GM18508 (cell line): Measurements from ENCODE around the gene IL20RA.

ENCODE experiments used
- ATAC-seq: cut with Tn5 transposase; IDR thresholded peaks from one replicate; pipeline ENCODE4 v1.9.1; 2021; ENCODE audit warnings: moderate number of reproducible peaks; ENCODE audit not compliant: insufficient read depth, unreplicated experiment

Gene IL20RA

DNA sequence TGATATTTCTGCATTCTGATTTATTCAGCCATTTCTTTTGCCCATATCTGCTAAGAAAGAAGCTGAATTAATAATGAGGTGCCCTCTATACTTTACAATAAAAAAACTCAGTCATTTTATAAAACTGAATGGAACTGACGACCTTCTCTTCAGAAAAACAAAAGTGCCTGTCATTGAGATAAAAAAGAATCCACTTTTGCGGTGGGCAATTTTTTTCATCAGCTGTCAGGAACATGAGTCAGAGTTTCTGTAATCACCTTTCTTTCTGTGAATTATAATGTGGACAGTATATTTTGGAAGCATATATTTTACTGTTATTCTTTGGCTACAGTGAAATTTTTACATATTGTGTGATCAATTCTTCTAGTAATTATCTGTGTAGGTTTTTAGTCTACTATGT is 33.4 kb downstream of the IL20RA start:
- no peak for ATAC-seq

DNA sequence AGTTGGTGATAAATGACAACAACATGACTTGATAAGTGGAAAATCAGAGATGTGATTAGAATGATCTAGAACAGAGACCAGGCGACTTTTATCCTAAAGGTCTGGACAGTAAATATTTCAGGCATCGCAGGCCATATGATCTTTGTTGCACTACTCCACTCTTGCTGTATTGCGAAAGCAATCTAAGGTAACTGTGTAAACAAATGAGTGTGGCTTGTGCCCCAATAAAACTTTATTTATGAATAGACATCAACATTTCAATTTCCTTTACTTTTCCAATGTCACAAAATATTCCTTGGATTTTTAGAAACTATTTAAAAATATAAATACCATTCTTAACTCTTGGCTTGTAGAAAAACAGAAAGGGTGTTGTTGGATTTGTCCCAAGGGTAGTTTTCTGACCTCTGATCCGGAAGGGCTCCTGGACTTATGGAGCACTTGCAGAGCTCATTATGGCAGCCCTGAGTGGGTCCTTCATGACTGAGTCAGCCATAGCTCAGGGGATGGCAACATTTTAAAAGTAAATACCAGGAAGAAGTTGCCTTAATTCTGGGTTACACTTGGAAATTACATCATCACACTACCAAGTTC is 34.5 kb downstream of the IL20RA start:
- ATAC-seq, result no peak

DNA sequence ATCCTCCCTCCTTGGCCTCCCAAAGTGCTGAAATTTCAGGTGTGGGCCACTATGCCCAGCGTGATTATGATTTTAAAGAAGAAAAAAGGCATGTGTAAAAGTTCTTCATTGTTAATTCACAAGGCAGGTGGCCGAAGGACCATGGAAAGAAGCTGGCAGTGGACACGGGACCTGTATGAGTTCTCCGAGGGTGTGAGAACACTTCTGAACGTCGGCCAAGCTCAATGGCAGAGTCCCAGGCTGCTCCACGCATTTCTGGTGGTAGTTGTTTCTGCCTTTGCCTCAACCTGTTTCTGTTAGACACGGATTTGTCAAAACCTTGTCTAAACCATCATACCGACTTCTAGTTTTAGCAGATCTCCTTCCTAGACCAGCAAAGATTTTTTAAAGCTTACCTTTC is 36.6 kb downstream of the IL20RA start:
- ATAC-seq, result no peak

DNA sequence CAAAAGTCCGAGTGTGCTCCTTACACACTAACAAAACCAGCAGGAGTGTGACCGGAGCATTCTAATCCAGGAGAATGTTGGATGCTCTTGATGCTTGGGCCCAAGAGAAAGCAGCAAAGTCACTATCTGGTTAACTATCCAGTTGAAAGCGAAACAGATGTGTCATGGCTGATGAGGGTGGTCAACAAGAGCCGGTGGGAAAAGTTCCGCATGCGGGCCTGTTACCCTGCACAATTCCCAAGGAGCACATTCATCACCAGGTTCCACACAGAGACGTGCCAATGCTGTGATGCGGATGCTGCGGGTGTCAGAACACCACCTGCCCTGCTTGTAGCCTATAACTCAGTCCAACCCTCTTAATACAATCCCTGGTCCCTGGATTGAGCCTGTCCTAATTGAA is 38.7 kb downstream of the IL20RA start:
- ATAC-seq, result no peak

DNA sequence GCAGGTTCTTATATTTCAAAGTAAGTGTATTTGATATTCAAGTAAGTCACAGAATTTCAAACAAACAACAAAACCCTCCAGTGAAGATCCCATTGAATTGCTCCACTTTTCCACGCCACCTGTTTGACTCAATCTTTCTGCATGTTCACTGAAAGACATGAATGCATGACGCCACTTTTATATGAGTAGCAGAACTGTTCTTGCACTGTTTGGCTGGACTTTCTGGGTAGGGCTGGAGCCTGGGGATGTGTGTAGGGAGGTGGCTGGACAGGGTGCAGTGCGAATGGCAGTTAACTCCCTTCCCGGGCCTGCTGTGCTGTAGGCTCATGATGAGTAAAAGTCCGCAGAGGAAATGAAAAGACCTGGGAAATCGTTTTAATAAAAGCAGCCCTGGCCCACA is 39.7 kb downstream of the IL20RA start:
- no peak for ATAC-seq

DNA sequence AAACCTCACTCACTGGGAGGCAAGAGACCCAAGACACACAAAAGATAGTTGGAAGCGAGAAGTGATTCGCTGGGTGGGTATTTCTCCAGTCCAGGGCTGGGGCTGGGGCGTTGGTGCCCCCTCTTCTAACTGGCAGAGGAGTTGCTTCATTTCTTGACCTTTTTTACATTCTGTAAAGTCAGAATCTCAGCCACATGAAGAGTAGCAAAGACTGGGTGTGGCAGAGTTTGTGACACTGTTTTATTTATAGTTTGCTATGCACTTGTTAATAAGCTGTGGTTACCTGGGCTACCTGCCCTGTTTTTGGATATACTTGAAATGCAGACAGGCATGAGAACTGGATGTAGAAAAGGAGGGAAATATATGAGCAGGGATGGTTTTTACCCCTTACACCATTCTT is 42.3 kb downstream of the IL20RA start:
- no peak for ATAC-seq

DNA sequence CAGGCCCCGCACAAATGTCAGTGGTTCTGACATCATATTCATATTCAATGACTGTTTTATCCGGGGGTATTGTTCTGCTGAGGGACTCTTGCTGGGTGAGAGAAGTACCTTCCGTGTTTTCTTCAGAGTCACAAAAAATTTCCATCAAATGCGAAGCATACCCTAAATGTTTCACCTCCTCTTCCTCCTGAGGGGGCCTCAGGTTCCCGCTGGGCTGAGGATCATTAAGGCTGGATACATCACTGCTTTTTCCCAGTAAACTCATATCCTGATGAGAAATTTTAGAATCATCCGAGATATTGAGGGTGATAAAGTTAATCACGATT is 42.8 kb downstream of the IL20RA start:
- ATAC-seq, result no peak

DNA sequence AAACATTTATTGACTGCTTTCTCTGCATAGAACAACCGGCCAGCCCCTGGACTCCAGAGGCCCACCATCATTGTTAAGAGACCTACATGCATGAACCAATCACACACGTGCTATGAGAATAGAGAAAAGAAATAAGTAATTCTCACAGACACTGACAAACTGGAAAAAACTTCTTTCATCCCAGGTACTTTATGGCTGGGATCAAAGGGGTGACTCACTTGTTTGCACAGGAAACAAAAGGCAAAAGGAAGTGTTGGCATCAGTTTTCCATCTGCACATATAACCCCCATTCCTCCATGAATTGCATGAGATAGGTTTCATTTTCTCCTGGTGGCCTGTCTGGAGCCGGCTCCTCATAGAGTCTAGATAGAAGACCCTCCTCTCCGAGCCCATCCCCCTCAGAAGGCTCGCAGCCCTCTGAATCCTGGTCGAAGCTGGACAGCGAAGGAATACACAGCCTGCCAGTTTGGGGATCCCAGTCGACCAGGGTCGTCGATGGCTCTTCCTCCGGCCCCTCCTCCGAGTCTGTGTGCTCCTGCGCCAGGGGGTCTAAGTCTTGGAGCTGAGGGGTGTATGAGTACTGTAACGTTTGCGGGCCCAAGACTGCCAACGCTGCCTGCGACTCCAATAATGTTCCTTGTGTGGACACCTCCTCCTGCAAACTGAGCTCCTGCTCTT is 43.3 kb downstream of the IL20RA start:
- no peak for ATAC-seq

DNA sequence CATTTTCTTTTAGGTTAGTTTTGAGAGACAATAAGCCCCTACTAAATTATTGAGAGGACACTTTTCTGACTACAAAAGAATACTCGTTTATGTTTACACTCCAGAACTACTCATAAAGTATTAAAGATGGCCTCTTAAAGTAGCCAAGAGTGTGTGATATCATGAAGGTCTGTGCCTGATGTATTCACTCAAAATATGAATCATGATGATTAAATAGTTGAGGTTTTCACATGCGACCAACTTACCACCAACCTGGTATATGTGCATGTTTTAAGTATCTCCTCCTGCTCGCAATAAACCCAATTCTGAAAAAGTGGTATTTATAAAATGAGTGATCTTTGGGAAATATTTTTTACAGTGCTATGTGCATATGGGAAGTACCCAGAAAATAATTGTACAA is 43.9 kb downstream of the IL20RA start:
- no peak for ATAC-seq

DNA sequence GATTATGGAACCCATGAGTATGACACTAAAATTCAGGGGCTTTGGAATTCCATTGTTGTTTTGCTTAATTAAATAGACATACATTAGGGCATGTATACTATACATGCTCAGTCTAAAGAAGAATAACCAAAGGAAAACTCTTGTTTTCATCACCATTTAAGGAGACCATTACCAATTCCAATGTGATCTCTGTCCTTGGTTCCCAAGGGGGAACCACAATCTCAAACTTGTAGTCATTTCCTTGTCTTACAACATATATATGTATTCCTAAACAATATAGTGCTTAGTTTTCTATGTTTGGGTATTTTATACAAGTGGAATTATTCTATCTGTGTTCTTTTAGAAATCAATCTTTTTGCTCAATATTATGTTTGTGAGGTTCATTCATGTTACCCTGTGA is 49.2 kb downstream of the IL20RA start:
- no peak for ATAC-seq

DNA sequence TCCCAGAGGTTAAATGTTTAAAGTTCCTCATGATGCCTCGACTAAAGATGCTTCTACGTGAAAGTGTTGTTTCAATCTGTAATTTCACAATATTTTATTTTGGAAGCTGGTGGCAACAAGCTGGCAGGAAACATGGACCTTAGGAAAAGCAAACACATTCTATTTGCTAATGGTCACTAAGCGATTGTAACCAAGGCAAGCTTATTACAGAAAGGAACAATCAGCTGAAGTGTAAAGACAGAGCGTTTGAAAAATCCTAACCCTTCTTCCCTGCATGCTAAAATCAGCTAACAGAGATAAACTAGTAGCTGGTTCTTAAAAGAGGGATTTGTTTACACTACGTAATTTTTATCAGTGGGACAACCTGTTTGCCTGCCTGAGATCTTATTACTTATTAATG is 50.0 kb downstream of the IL20RA start:
- ATAC-seq, result no peak

DNA sequence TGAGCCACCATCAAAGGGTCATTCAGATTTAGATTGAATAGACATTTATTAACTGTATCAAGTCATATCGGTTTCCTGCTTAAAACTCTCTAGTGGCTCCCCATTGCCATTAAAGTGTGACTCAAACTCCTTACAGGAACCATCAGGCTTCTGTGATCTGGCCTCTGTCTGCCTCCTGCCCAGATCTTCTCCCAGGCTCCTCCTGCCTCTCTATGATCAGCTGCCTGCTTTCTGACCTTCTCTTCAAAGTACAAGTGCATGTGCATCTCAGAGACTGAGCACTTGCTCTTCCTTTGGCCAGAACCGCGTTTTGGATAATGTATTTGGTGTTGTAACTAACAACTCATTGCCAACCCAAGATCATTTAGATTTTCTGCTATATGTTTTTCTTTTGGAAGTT is 52.7 kb downstream of the IL20RA start:
- ATAC-seq, result no peak

DNA sequence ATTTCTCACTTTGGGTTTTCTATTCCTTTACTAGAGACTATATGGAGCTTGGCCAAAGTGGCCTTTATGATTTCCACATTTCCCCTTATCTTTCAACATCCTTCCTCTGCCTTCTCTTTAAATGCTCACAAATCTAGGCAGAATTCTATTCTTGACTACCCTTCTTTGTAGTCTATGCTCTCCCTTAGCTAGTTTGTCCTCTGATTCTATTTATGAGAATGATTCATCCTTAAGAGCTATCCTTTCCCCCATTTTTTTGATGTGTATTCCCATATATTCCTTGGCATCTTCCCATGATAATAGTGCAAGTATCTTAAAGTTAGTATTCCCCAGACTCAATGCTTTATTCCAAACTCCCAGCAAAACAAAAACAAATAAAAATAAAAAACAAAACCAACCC is 53.1 kb downstream of the IL20RA start:
- no peak for ATAC-seq

DNA sequence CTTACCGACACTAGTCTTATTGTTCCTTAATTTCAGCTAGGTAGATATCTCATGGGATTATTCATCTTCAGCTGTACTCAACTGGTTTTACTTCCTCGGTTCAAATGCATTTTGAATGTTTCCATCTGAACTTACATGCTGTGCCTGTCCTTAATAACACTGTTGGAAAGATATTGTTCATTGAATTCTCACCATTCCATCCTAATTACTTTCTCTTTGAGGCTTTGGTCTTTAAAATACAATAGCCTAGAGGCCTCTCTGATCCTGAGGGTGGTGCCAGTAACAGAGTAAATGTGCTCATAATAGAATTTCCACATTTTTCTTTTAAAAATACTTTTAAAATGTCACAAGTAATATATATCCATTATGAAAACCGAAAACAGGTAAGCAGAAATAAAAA is 54.0 kb downstream of the IL20RA start:
- no peak for ATAC-seq

DNA sequence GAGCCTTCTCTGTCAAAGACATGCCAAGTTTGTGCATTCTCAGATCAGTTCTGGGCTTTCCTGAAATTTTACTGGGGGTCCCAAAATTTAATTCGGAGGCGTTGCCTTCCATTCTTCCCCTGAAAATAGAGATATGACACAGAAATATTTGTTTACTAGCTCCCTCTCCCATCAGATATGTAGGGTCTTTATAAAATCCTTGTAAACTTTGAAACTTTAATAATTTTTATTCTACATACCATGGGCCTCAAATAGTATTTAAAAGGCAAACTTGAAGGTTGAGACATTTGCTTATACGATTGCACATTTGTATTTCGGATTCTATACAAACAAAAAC is 54.6 kb downstream of the IL20RA start:
- no peak for ATAC-seq

DNA sequence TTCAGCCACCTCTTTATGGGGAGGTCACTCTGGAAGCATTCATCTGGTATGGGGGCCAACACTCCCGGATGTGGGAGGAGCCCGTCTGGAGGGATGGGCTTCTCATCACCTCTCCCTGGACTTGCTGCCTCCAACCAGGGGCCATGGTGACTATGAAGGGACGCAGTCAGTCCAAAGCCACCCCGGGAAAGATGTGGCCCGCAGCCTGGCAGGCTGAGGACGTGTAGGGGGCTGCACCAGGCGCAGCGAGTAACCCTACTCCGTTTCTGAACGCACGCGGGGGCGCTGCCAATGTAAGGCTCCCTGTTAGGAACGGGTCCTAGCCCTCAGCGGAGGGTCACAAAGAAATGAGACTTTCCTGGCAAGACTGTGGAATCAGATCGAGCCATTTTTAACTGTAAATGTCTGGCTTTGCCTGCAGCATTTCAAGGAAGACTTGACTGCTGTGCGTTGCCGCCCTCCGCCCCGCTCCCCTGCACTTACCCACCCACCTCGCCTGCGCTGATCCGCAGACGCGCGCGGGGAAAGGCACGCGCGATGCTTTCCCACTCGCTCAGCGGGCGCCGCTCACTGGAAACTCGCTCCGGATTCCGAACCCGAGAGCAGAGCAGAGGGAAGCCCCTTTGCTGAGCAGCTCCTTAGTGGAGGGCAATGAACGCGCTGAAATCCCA is 55.1 kb downstream of the IL20RA start:
- ATAC-seq, result no peak

DNA sequence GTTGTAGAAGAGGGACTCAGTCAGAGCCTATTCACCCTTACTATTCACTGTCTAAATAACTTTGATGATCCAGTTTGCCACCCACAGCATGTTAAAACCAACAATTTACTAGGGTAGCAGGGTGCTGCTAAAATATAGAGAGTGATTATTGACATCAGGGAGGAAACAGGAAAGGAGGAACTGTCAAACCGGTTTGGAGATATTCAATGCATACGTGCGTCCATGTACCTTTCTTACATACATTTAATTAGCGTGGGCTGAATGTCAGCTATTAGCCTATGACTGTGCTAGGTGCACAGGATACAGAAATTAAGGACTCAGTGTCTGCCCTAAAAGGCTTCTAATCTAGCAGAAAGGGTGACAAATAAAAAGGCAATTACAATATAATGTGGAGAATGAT is 57.2 kb downstream of the IL20RA start:
- ATAC-seq, result no peak

DNA sequence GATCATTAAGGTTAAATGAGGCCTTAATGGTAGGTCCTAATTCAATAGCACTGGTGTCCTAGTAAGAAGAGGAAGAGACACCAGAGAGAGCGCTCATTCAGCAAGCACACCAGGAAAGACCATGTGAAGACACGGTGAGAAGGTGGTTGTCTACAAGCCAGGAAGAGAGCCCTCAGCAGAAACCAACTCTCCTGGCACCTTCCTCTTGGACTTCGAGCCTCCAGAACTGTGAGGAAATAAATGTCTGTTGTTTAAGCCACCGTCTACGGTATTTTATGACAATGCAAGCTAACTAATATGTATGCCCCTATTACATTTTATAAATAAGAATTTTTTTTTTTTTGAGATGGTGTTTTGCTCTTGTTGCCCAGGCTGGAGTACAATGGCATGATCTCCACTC is 59.3 kb downstream of the IL20RA start:
- no peak for ATAC-seq

DNA sequence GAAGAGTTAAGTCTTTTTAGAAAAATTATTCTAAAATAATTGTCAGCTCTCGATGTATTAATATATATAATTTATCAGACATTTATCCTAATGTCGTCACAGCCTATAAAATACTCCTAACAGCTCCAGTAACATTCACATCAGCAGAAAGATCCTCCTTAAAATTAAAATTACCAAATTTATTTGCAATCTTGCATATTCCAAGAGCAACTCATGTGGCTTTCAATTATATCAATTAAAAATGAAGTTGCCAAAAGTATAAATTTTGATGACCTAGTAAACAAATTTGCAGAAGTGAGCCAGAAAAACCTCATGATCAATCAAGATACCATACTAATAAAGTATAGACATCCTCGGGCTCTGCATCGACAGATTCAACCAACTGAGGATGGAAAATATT is 60.2 kb downstream of the IL20RA start:
- no peak for ATAC-seq

DNA sequence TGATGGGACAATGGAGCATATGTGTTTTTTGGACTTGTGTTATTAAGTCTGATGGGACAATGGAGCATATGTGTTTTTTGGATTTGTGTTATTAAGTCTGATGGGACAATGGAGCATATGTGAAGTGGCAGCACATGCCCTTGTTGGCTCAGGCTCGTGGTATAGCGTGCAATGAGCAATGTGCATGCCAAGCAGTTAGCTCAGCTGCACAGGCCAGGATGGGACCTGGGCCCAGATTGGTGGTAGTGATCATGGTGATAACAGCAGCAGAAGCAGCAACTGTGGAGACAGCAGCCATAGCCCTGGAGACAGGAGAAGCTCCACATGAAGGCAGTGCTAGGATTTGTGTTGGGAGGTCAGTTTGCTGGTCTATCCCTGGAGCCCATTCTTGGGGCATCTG is 61.1 kb downstream of the IL20RA start:
- ATAC-seq, result no peak

DNA sequence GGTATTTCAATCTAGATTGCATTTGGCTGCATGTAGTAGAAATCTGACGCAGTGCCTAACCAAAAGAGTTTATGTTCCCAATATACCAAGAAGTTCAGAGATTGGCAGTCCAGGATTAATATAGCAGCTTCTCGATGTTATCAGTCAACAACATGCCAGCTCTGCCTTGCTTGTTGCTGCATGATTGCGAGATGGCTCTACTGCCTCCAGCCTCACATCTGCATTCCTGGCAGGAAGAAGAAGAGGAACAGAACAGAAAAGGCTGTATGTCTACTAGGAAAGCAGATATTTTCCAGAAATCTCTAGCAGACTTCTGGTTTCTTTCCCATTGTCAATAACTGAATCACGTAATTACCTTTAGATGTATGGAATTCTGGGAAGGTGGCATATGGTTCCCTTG is 61.8 kb downstream of the IL20RA start:
- ATAC-seq, result no peak

DNA sequence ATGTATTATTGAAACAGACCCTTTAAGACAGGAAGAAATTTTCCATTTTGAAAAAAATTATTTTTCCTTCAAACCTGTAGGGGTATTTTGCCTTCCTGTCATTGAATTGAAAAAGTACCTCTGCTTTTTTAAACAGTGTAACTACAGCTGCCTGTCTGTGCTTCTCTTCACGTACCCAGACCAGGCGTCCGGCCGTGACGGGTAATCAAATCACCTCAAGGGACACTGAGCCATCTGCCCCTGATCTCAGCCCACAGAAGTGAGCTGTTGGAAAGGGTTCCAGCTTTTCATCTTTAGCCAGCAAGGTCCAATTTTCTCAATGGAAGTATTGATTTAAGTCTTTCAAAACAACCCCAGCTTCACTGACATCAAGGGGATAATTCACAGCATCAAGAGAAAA is 64.7 kb downstream of the IL20RA start:
- no peak for ATAC-seq
